Measurements from ENCODE around the gene TAPT1.

The TAPT1 gene

DNA sequence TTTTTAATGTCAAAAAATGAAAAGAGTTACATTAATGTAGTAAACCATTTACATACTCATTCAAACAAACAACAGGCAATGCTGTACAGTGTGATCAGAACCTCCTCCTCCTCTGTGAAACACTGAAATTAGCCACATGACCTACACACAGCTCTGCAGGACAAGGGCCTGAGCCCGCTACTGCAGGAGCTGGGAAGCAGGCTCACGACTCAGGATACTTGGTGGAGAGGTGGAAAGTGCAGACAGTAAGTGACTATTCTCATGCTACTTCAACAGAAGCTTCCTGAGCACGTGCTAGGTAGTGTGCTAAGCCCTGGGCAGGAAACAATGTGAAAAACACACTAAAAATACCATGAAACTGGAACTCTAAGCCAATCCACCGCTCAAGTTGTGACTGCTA is 56.8 kb downstream of the TAPT1 start:
- no peak overlapping the region for H3K4me3 ChIP-seq (ENCODE audit: low read depth, low read length)
- TF ChIP-seq, protein P1, sequence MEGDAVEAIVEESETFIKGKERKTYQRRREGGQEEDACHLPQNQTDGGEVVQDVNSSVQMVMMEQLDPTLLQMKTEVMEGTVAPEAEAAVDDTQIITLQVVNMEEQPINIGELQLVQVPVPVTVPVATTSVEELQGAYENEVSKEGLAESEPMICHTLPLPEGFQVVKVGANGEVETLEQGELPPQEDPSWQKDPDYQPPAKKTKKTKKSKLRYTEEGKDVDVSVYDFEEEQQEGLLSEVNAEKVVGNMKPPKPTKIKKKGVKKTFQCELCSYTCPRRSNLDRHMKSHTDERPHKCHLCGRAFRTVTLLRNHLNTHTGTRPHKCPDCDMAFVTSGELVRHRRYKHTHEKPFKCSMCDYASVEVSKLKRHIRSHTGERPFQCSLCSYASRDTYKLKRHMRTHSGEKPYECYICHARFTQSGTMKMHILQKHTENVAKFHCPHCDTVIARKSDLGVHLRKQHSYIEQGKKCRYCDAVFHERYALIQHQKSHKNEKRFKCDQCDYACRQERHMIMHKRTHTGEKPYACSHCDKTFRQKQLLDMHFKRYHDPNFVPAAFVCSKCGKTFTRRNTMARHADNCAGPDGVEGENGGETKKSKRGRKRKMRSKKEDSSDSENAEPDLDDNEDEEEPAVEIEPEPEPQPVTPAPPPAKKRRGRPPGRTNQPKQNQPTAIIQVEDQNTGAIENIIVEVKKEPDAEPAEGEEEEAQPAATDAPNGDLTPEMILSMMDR (IDR thresholded peaks at IDR 0.05; ENCODE audit: low read depth, low read length), result no peak

DNA sequence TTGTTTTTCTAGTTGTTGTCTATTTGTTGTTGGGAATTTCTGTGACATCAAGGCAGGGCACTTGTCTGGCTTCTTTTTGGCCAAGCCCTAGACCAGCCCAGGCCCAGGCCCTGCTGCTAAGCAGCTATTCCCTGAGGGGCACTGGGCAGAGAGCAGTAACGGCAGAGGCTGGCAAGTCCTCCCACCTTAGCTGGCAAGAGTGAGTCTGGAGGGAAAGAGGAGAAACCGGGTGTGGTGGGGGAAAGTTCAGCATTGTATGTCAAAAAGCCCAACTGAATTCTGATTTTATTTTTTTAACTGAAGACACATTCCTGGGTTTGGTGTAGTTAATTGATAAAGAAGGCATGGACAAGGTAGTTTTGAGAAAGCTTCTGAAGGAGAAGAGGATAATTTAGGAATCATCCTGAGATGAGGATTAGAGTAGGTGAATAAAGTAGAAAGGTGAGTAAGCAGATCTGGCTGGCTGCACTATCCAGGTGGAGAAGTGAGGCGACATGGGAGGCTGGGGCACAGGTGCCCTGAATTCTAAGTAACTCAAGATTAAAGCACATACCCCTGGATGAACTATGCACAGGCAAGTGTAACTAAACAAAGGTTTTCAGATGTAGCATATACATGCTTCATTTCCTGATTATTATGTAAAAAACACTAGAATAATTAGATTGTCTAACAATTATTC is 57.4 kb downstream of the TAPT1 start:
- H3K4me3 ChIP-seq (ENCODE audit: low read depth, low read length), result no peak overlapping the region
- TF ChIP-seq, protein P1 (IDR thresholded peaks at IDR 0.05; ENCODE audit: low read depth, low read length), result no peak

DNA sequence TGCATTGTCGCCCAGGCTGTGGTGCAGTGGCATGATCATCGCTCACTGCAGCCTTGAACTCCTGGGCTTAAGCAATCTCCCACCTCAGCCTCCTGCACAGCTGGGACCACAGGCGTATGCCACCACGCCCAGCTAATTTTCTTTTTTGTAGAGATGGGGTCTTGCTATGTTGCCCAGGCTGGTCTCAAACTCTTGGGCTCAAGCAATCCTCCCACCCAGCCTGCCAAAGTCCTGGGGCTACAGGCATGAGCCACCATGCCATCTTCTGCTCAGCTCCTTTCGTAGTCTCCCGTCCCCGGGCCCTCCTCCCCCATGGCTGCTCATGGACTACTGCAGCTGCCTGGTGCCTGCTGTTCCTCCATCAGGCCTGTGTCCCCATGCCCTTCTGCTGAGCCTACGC is 58.1 kb downstream of the TAPT1 start:
- no peak overlapping the region for H3K4me3 ChIP-seq (ENCODE audit: low read depth, low read length)
- TF ChIP-seq, protein P1 (IDR thresholded peaks at IDR 0.05; ENCODE audit: low read depth, low read length), result no peak

DNA sequence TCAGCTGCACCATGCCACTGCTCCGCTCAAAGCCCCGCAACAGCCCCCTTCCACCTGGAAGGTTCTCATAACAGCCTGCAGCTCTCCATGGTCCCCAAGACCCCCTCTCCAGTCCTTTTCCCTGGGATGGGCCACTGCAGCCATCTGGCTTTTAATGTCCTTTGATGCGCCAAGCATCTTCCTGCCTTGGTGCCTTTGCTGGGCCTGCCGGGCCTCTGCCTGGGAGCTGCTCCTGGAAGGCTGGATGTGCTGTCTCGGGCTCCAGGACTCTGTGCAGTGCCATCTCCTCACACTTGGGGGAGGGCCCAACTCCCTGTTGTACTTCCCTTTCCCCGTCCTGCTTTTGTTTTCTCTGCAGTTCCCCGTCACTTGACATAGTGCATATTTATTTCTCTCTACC is 60.3 kb downstream of the TAPT1 start:
- H3K4me3 ChIP-seq (ENCODE audit: low read depth, low read length), result no peak overlapping the region
- TF ChIP-seq, protein P1 (IDR thresholded peaks at IDR 0.05; ENCODE audit: low read depth, low read length), result no peak

DNA sequence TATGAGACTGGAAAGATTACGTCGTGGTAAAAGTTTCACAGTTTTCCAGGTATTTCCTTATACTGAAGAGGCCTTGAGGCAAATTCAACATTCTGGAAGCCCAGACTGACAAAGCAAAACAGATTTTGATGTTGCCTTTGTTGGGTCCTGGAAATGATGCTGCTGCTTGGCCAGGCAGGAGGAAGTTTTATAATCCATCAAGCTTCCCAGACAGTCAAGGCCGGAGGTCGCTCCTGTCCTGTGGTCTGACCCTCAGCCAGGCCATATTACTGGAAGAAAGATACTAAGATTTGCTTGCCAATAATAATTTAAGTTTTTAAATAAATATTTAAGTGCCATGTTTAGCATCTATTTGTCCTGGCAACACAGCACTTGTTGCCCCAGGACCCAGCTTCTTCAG is 63.4 kb downstream of the TAPT1 start:
- no peak overlapping the region for H3K4me3 ChIP-seq (ENCODE audit: low read depth, low read length)
- TF ChIP-seq, protein P1 (IDR thresholded peaks at IDR 0.05; ENCODE audit: low read depth, low read length), result no peak

DNA sequence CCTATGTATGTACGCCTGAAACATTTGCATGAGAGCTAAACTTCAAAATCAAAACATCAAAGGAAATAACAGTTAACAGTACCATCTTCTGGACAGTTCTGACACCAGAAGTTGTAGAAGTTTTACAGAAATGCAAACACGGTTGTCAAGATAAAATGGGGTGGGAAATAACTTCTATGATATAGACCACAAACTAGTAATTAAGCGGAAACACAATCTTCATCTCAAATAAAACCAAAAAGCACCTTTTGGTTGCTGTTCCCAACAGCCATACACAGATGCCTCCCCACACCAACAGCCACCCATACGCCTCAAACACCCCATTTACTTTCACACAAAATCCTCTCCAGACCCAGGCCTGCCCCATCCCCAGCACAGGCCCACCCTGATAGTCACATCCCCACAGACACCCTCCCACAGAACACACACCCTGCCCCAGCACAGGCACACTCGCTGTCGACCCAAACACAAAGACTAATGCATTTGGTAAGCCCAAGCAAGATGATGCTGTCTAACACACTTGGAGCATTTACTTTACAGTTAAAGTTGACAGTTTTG is 64.3 kb downstream of the TAPT1 start:
- no peak overlapping the region for H3K4me3 ChIP-seq (ENCODE audit: low read depth, low read length)
- TF ChIP-seq, protein P1 (IDR thresholded peaks at IDR 0.05; ENCODE audit: low read depth, low read length), result no peak

DNA sequence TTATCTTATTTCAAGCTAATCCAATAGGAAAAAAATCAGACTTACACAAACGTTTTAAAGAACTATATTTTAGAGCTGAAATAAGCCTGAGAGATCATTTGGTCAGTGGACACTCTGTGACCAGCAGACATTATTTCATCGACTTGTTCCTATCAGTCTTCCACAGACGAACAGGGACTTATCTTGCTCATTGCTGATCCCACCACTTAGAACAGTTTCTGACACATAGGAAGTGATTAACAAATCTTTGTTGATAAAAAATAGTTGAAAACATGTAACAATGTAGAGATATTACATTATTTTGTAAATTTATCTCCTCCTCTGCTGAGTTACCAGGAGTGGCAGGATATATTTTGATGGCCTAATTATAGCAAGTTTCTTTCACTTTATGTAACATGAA is 65.8 kb downstream of the TAPT1 start:
- H3K4me3 ChIP-seq (ENCODE audit: low read depth, low read length), result no peak overlapping the region
- TF ChIP-seq, protein P1 (IDR thresholded peaks at IDR 0.05; ENCODE audit: low read depth, low read length), result no peak
